HG03565 (cell line): ENCODE data around the gene RUNX1.

ENCODE experiments used
- ATAC-seq: cut with Tn5 transposase; IDR thresholded peaks from one replicate; pipeline ENCODE4 v1.9.1; 2021; ENCODE audit warnings: mild to moderate bottlenecking, moderate library complexity; ENCODE audit not compliant: unreplicated experiment

Gene RUNX1

GRCh38 chr21:34886240-34887104 lies 162.6 kb downstream of the RUNX1 start:
- no peak for ATAC-seq

- no peak for ATAC-seq
Observed at GRCh38 chr21:34885626-34886239, 163.4 kb downstream of the RUNX1 start.

DNA sequence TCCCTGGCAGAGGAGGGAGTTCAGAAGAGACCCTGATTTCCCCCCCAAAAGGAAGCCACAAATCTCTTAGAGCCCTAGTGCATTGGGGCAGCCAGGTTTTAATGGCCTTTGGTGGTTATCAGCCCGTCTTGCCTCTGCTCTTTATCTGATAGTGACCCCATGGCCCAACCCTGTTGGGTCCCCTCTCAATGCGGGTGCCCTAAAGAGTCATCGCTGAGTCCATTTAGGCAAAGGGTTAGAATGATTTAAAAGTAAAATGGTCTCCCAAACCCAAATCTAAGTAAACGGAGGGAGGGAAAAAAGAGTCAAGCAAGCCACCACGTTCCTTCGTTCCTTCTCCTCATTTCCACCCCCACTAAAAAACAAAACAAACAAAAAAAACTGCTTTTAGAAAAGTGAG lies 164.0 kb downstream of the RUNX1 start:
- ATAC-seq: no peak

DNA sequence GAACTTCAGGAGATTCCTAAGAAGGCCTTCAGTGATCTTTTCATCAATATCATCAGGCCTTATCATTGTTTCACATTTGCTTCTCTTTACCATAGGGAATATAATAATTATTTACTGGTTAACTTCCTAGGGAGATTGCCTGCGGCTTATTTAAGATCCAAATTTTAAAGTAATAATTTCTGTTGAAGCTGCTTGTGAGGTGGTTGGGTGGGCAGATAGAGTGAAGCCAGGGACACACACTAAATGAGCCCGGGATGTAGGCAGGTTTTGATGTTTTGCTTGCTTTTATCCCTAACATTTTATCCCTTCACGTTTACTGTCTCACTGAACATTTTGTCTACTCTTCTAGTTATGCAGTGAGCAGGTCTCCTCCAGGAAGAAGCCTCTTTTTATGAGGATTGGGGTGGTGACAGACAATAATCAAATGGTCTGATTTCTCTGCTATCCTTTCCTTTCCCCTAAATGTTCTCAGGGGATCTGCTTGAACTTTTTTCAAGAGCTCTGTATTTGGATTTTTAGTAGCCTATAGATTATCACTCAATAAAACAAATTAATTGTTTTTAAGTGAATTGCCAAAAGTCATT lies 164.7 kb downstream of the RUNX1 start:
- no peak for ATAC-seq

DNA sequence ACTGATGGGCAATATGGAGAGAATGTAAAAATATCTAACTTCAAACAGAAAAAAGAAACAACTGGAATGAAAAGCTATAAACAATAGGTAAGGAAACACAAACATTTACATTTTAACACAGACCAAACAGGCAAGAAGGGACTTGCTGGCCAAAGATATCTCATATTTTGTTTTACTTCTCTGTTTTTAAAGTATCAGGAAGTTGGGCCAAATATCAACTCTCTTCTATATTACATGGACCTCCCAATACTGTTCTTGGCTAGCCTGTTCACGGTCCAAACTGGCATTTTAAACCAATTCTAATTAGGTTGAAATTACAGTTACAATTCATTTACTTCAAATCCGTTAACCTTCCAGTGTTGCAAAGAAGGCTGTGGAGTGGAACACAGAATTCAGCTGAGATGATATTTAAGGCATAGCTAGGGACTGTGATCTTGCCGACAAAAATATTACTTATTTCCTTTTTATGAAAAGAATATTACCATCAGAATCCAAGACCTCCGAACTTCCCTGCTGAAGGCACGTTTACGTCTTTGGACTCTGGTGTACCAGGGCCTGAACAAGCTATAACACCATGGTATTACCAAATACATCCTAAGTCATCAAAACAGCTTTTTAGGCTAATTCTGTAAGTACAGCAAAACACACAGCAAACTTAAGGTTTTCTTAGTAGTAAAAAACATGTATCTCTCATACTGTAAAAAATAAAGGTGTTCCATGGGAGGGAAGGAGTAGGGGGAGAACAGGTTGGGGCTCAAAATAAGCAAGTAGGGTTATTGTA lies 165.4 kb downstream of the RUNX1 start:
- ATAC-seq: no peak

DNA sequence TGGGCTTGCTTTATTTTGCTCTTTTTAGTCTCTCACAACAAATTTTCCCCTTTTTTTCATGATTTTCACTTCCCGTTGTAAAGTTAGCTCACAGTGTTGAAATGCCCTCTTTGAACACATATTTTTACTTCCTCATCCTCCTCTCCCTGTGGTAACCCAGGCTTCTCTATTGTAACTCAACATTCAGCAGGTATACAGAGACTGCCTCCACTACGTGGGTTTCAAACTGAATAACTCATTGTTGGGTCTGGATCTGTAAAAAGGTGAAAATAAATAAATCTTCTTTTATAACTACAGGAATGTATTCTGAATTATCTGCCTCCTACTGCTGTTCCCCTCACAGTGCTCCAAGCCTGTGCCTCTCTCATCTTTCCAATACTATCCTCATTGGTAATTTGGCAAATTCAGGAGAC lies 166.4 kb downstream of the RUNX1 start:
- ATAC-seq: no peak

DNA sequence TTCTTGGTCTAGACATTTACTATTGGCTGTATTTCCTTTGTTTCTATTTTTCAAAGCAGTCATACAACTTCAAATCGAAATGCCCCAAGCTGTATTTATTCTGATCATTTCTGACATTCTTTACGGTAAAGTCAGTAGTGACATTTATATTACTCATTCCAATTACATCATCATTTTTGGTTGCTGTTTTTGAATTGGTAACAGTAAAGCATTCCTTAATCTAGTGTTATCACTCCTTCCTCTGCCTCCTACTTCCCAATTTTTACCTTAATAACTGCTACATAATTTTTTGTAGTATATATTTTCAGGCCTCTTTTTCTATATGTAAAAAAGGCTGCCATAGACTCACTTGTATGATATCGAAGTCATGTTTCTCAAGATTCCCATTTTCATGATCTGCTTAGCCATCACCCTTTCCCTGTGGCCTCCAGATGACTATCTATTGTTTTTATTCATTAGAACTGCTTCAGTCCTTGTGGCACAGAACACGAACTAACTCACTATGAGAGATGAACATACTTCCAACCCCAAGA lies 167.2 kb downstream of the RUNX1 start:
- no peak for ATAC-seq

DNA sequence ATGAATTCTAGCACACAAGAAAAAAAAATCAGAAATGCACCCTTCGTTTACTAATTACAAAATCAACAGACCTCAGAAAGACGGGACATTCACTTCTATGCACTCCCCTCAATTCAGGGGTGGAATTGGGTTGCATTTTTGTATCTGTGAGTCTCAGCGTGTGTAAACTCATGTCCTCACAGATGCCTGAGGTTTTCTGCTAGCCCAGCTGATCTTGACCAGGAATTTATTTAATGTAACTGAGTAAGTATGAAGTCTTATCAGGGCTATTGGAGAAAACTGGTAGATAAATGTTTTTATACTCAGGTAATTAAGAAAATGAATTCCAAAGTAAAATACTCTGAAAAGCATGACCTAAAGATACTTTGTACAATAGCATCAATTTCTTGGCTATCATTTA lies 167.7 kb downstream of the RUNX1 start:
- no peak for ATAC-seq

- ATAC-seq: no peak
Observed at GRCh38 chr21:34880401-34880800, 168.7 kb downstream of the RUNX1 start.

GRCh38 chr21:34878940-34879339 lies 170.2 kb downstream of the RUNX1 start:
- ATAC-seq: no peak

DNA sequence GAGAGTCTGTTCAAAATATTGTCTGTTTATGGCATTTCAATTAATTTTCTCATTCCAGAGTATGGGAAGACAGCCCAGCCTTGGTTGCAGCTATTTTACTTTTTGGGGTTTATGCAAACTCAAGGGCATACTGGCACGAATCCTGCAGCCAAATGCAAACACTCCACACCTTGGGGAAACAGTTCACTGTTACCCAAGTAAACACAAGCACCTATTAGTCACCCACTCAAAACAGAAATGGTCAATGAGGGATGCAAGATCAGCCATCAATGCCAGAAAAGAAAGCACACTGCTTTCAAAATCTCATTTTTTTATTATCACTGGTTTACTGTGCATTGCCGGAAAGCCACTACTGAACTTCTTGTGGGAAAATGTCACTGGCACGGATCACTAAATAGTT lies 170.6 kb downstream of the RUNX1 start:
- ATAC-seq: no peak

DNA sequence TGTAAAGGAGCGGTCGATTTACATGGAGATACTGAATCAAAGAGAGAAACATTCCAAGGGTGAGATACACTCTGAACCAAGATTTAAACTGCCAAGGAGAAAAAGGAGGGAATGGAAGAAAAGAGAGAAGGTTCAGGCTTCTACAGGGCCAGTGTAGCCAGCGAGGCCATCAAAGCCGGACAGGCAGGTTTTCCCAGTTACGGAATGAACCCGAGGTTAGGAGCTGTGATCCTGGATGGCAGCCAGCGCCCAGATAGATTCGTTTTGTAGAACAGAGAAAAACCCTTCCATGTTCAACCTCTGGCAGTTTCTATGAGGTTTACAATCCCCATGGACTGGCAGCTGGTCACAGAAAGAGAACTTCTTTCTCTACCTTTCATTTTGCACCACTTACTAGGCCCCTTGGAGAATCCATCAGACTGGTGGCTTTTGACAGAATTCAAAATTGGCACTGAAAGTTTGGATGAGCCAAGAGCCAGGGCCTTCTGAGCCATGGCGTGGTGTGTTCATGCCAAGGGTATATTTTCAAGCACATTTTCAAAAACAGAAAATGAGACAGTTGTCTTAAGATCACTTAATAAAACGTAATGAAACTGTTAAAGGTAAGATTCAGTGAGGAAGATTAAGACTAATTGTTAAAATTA lies 171.5 kb downstream of the RUNX1 start:
- no peak for ATAC-seq

- ATAC-seq: no peak
Observed at GRCh38 chr21:34875830-34876229, 173.3 kb downstream of the RUNX1 start.

DNA sequence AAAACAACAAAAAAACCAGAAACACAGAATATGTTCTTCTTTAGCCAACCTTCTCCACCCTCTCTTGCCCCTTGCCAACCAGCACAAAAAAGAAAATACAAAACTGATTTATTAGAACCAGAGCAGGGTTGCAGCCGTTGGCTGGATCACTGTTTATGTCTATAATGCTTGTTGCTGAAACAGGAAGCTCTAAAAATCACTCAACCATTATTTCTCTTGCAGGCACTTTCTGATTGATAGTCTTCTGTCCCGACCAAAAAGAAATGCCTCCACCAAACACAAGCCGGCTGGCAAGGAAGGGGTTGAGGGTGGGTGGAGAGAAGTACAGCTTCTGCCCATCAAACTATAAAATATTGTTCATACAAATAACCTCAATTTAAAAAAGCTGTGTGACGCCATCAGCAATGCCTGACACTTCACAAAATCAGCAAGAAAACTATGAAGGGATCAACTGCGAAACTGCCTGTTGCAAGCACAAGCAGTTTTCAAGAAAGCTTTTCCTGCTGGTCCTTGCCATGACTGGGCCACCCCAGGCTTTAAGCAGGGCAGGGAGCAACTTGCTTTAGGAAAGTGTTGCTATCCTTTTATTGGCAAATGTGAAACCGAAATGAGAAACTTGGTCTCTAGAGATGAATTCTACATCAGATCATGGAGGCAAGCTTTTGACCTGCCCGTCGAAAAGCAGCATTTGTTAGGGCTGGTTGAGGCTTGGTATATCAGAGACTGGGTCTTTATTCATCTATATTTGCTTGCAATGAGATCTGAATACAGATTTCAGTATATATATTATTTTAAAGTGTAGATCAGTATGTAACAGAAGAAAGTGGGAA lies 174.2 kb downstream of the RUNX1 start:
- ATAC-seq: no peak

GRCh38 chr21:34871026-34871908 lies 177.8 kb downstream of the RUNX1 start:
- no peak for ATAC-seq

GRCh38 chr21:34870246-34870645 lies 178.9 kb downstream of the RUNX1 start:
- ATAC-seq: no peak

DNA sequence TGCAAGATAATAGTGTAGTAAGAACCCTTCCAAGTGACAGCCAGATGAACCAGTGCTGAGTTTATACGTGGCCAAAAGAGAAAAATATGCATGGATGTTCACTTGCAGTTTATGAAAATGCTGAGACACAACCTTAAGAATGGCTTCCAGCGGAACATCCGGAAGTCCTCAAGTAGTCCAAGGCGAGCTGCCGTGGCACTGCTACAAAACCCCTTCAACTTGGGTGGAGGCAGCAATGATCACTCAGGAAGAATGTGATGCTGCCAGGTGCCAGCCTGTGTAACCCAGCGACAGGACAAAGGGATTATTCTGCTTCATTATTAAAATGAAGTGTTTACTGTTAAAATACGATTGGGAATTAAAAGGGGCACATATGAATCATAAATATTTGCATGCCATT lies 179.6 kb downstream of the RUNX1 start:
- no peak for ATAC-seq

DNA sequence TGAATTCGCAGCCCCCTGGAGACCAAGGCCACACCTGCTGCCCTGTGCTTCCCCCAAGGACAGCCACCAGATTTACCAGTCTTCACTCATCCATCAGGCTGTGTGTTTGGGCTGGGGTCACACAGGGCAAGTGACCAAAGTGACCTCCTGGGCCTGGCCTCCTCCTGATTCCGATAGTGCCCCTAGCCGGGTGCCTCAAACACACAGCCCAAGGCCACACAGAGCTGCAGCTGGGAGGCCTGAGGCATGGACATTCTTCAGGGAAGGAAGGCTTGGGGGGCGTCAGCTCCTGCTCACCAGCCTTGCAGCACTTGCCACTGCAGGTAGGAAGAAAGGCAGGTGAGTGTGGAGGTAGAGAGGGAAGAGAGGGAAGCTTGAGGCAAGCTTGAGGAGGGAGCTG lies 181.3 kb downstream of the RUNX1 start:
- ATAC-seq: no peak
